A673 (cell line): ENCODE data around the gene PATJ. TPM values are rescaled to one million over a fixed set of nuclear protein-coding genes. Genes with fewer than 3 reads are reported as not detected.
A peak's percentile ranks its signal among the peaks of the same experiment; 100 is the strongest.

Source experiments
- BruUV-seq: library from RNA; stranded (reverse); fragments of 400-500 nt; replicated peaks from 2 replicates; lab custom pipeline; 2021; lab: Mats Ljungman, UMichigan
- CTCF ChIA-PET: fragments of 300-600 bp; sonication (Branson Sonifier 250); formaldehyde crosslinking; loops from one replicate; lab custom pipeline; 2022; ENCODE audit warnings: antibody characterized with exemption; lab: Charles Lee
- POLR2A ChIA-PET: fragments of 300-600 bp; sonication (Branson Sonifier 250); formaldehyde crosslinking; loops from one replicate; lab custom pipeline; 2022; ENCODE audit warnings: antibody characterized with exemption; ENCODE audit not compliant: low non-redundant PET; lab: Charles Lee
- DNase-seq: peaks from one replicate; pipeline ENCODE4 v3.0.0-alpha.2; 2015; ENCODE audit warnings: low spot score
- H3K27ac ChIP-seq: fragments of 200-600 bp; sonication (generic); 2 replicates; pipeline ENCODE4 v1.5.1; 2016; ENCODE audit warnings: mixed run types, low read depth, mild to moderate bottlenecking, mixed read lengths, antibody characterized with exemption, low read length; ENCODE audit not compliant: poor library complexity, severe bottlenecking
- H3K27me3 ChIP-seq: fragments of 200-600 bp; sonication (generic); replicated peaks from 2 replicates; pipeline ENCODE4 v1.6.1; 2017; ENCODE audit warnings: mixed run types, low read depth, mild to moderate bottlenecking, mixed read lengths, antibody characterized with exemption, low read length; ENCODE audit not compliant: insufficient read depth, poor library complexity
- H3K36me3 ChIP-seq: fragments of 200-600 bp; sonication (generic); 2 replicates; pipeline ENCODE4 v1.6.1; 2016; ENCODE audit warnings: mixed run types, mild to moderate bottlenecking, mixed read lengths, antibody characterized with exemption, low read length; ENCODE audit not compliant: insufficient read depth, poor library complexity, severe bottlenecking
- H3K4me1 ChIP-seq: fragments of 200-600 bp; sonication (generic); 2 replicates; pipeline ENCODE4 v1.6.1; 2017; ENCODE audit warnings: mixed run types, mild to moderate bottlenecking, mixed read lengths, antibody characterized with exemption, low read length; ENCODE audit not compliant: insufficient read depth, poor library complexity, severe bottlenecking
- H3K4me3 ChIP-seq: fragments of 200-600 bp; sonication (generic); 2 replicates; pipeline ENCODE4 v1.5.1; 2016; ENCODE audit warnings: low read depth, mixed run types, mild to moderate bottlenecking, mixed read lengths, low read length; ENCODE audit not compliant: poor library complexity, severe bottlenecking
- H3K9me3 ChIP-seq: fragments of 200-600 bp; sonication (generic); 2 replicates; pipeline ENCODE4 v1.6.1; 2016; ENCODE audit warnings: mixed run types, low read depth, mild to moderate bottlenecking, mixed read lengths, antibody characterized with exemption, low read length; ENCODE audit not compliant: poor library complexity, severe bottlenecking
- CTCF ChIP-seq: fragments of 300-800, 200-600 bp; sonication (generic); conservative IDR thresholded peaks from 2 replicates; pipeline ENCODE4 v1.5.1; 2017; ENCODE audit warnings: low read depth, mild to moderate bottlenecking, antibody characterized with exemption, low read length, moderate library complexity, mixed read lengths
- EZH2 ChIP-seq: fragments of 200-600 bp; sonication (generic); IDR thresholded peaks from 2 replicates; pipeline ENCODE4 v1.6.1; 2017; ENCODE audit warnings: borderline replicate concordance, low read depth, mild to moderate bottlenecking, mixed read lengths, antibody characterized with exemption, low read length; ENCODE audit not compliant: poor library complexity, severe bottlenecking
- intact Hi-C: fragments of 100-400 bp; cut with micrococcal nuclease; formaldehyde crosslinking; loops from one replicate; pipeline ENCODE4 v1.10.0; 2022; ENCODE audit not compliant: unreplicated experiment
- total RNA-seq: library from RNA; stranded (reverse); gene quantifications from 2 replicates; pipeline ENCODE4 v1.2.3, GENCODE V29; 2021

Gene PATJ
- total RNA-seq, 1 experiment from 2014 or later = 6.6 TPM

- POLR2A ChIA-PET = no interaction called here
- no peak for DNase-seq
- no peak overlapping the region for H3K4me3 ChIP-seq
- CTCF ChIA-PET = interaction anchor here (0.7 kb wide), 1 partner anchor 26 kb away, joined by 3 read pairs; no protein-coding TSS in a partner anchor
- H3K9me3 ChIP-seq = no peaks in the 10 kb centered on the region
- no peaks in the 10 kb centered on the region for H3K36me3 ChIP-seq
- no TSS peak for BruUV-seq
- peak overlapping the region; percentile 42 for H3K27ac ChIP-seq
- peaks cover 49% of the 10 kb centered on the region for H3K4me1 ChIP-seq
- TF ChIP-seq CTCF (no peak), EZH2 (no peak)
- intact Hi-C loops = loop anchor here (2.0 to 10.0 kb wide), 3 partner anchors 39 to 481 kb away; partner anchors contain the start of gene USP1
- H3K27me3 ChIP-seq = no peaks in the 10 kb centered on the region
Measured at GRCh38 chr1:61953790-61954150, 211.5 kb downstream of the PATJ start.

- DNase-seq = no peak
- Histone ChIP-seq H3K27me3 (no peaks in the 10 kb centered on the region), H3K4me1 (peaks cover 49% of the 10 kb centered on the region), H3K9me3 (no peaks in the 10 kb centered on the region), H3K27ac (no peak overlapping the region), H3K4me3 (no peak overlapping the region), H3K36me3 (no peaks in the 10 kb centered on the region)
- intact Hi-C loops = loop anchor here (10.0 kb wide), 2 partner anchors 120 to 480 kb away; partner anchors contain the start of gene USP1
- no TSS peak for BruUV-seq
- POLR2A ChIA-PET = no interaction called here
- TF ChIP-seq EZH2 = no peak
- no peak for TF ChIP-seq CTCF
- CTCF ChIA-PET = no interaction called here
Measured at GRCh38 chr1:61955261-61955660, 213.0 kb downstream of the PATJ start.

- Histone ChIP-seq H3K9me3 (no peaks in the 10 kb centered on the region), H3K36me3 (no peaks in the 10 kb centered on the region), H3K4me3 (no peak overlapping the region), H3K27ac (no peak overlapping the region), H3K27me3 (no peaks in the 10 kb centered on the region), H3K4me1 (peaks cover 43% of the 10 kb centered on the region)
- no TSS peak for BruUV-seq
- ChIA-PET POLR2A (no interaction called here), CTCF (no interaction called here)
- no peak for DNase-seq
- TF ChIP-seq EZH2 (no peak), CTCF (no peak)
- intact Hi-C loops = loop anchor here (10.0 kb wide), 2 partner anchors 119 to 479 kb away; partner anchors contain the start of gene USP1
Measured at GRCh38 chr1:61956016-61956645, 213.9 kb downstream of the PATJ start.
